Measurements from ENCODE around the gene MICU1.

DNA sequence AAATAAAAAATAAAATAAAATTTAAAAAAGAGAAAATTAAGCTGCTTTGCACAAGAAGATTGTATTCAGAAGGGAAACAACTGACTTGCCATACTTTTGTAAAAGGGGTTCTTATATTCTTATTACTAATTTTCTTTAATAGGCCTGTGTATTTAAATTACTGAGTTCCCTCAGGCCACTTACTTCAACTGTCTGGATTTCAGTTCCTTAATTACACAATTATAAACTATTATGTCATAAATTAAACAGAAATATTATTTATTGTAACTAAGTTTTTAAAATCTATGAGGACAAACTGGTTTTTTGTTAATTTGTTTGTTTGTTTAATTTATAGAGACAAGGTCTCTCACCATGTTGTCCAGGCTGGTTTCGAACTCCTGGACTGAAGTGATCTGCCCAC, 22.4 kb upstream of the MICU1 start:
- TF ChIP-seq, protein P1, sequence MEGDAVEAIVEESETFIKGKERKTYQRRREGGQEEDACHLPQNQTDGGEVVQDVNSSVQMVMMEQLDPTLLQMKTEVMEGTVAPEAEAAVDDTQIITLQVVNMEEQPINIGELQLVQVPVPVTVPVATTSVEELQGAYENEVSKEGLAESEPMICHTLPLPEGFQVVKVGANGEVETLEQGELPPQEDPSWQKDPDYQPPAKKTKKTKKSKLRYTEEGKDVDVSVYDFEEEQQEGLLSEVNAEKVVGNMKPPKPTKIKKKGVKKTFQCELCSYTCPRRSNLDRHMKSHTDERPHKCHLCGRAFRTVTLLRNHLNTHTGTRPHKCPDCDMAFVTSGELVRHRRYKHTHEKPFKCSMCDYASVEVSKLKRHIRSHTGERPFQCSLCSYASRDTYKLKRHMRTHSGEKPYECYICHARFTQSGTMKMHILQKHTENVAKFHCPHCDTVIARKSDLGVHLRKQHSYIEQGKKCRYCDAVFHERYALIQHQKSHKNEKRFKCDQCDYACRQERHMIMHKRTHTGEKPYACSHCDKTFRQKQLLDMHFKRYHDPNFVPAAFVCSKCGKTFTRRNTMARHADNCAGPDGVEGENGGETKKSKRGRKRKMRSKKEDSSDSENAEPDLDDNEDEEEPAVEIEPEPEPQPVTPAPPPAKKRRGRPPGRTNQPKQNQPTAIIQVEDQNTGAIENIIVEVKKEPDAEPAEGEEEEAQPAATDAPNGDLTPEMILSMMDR (IDR thresholded peaks at IDR 0.05), result no peak
- TF ChIP-seq EP300 (IDR thresholded peaks at IDR 0.05), result no peak
- no peak for TF ChIP-seq POLR2A (IDR thresholded peaks at IDR 0.05)

Data from ovary (tissue), 3 donors.